A673 (cell line): Measurements from ENCODE around the gene PTPRK. TPM values are rescaled to one million over a fixed set of nuclear protein-coding genes. Genes with fewer than 3 reads are reported as not detected.

Source experiments
- BruUV-seq: library from RNA; stranded (reverse); fragments of 400-500 nt; replicated peaks from 2 replicates; lab custom pipeline; 2021; lab: Mats Ljungman, UMichigan
- CTCF ChIA-PET: fragments of 300-600 bp; sonication (Branson Sonifier 250); formaldehyde crosslinking; loops from one replicate; lab custom pipeline; 2022; ENCODE audit warnings: antibody characterized with exemption; lab: Charles Lee
- POLR2A ChIA-PET: fragments of 300-600 bp; sonication (Branson Sonifier 250); formaldehyde crosslinking; loops from one replicate; lab custom pipeline; 2022; ENCODE audit warnings: antibody characterized with exemption; ENCODE audit not compliant: low non-redundant PET; lab: Charles Lee
- DNase-seq: peaks from one replicate; pipeline ENCODE4 v3.0.0-alpha.2; 2015; ENCODE audit warnings: low spot score
- H3K27ac ChIP-seq: fragments of 200-600 bp; sonication (generic); 2 replicates; pipeline ENCODE4 v1.5.1; 2016; ENCODE audit warnings: mixed run types, low read depth, mild to moderate bottlenecking, mixed read lengths, antibody characterized with exemption, low read length; ENCODE audit not compliant: poor library complexity, severe bottlenecking
- H3K27me3 ChIP-seq: fragments of 200-600 bp; sonication (generic); replicated peaks from 2 replicates; pipeline ENCODE4 v1.6.1; 2017; ENCODE audit warnings: mixed run types, low read depth, mild to moderate bottlenecking, mixed read lengths, antibody characterized with exemption, low read length; ENCODE audit not compliant: insufficient read depth, poor library complexity
- H3K36me3 ChIP-seq: fragments of 200-600 bp; sonication (generic); 2 replicates; pipeline ENCODE4 v1.6.1; 2016; ENCODE audit warnings: mixed run types, mild to moderate bottlenecking, mixed read lengths, antibody characterized with exemption, low read length; ENCODE audit not compliant: insufficient read depth, poor library complexity, severe bottlenecking
- H3K4me1 ChIP-seq: fragments of 200-600 bp; sonication (generic); 2 replicates; pipeline ENCODE4 v1.6.1; 2017; ENCODE audit warnings: mixed run types, mild to moderate bottlenecking, mixed read lengths, antibody characterized with exemption, low read length; ENCODE audit not compliant: insufficient read depth, poor library complexity, severe bottlenecking
- H3K4me3 ChIP-seq: fragments of 200-600 bp; sonication (generic); 2 replicates; pipeline ENCODE4 v1.5.1; 2016; ENCODE audit warnings: low read depth, mixed run types, mild to moderate bottlenecking, mixed read lengths, low read length; ENCODE audit not compliant: poor library complexity, severe bottlenecking
- H3K9me3 ChIP-seq: fragments of 200-600 bp; sonication (generic); 2 replicates; pipeline ENCODE4 v1.6.1; 2016; ENCODE audit warnings: mixed run types, low read depth, mild to moderate bottlenecking, mixed read lengths, antibody characterized with exemption, low read length; ENCODE audit not compliant: poor library complexity, severe bottlenecking
- EZH2 ChIP-seq: fragments of 200-600 bp; sonication (generic); IDR thresholded peaks from 2 replicates; pipeline ENCODE4 v1.6.1; 2017; ENCODE audit warnings: borderline replicate concordance, low read depth, mild to moderate bottlenecking, mixed read lengths, antibody characterized with exemption, low read length; ENCODE audit not compliant: poor library complexity, severe bottlenecking
- intact Hi-C: fragments of 100-400 bp; cut with micrococcal nuclease; formaldehyde crosslinking; loops from one replicate; pipeline ENCODE4 v1.10.0; 2022; ENCODE audit not compliant: unreplicated experiment
- total RNA-seq: library from RNA; stranded (reverse); gene quantifications from 2 replicates; pipeline ENCODE4 v1.2.3, GENCODE V29; 2021
- TF ChIP-seq, protein P1 (sequence below): fragments of 300-800, 200-600 bp; sonication (generic); conservative IDR thresholded peaks from 2 replicates; pipeline ENCODE4 v1.5.1; 2017; ENCODE audit warnings: low read depth, mild to moderate bottlenecking, antibody characterized with exemption, low read length, moderate library complexity, mixed read lengths

PTPRK gene
- total RNA-seq, 1 experiment from 2014 or later, result 77.3 TPM

DNA sequence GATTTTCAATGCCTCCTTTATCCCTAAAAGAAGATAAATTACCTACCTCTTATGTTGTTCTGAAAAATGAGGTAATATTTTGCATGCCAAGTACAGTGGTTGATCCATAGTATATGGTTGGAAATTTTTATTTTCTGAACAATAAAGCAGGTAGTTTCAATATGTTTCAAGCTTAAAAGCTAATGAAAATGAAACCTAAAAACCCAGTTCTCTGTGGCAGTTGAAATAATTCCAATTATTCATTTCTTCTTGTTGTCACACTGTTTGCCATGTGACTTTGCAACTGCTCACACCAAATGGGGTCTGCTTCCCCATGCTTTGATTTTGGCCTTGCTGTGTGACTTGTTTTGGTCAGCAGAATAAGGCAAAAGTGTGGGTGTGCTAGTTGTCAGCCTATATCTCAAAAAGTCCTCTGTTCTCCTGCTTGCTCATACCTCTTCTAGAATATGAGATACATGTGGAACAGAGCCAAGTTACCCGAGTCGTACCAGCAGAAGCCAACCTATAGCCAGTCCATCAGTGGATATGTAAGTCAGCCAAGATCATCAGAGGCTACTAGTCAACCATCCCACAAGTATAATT is 422.3 kb downstream of the PTPRK start:
- Histone ChIP-seq H3K4me1 (no peaks in the 10 kb centered on the region), H3K36me3 (no peaks in the 10 kb centered on the region), H3K9me3 (no peaks in the 10 kb centered on the region), H3K4me3 (no peak overlapping the region), H3K27me3 (no peaks in the 10 kb centered on the region), H3K27ac (no peak overlapping the region)
- no TSS peak for BruUV-seq
- TF ChIP-seq EZH2, result no peak
- TF ChIP-seq, protein P1, sequence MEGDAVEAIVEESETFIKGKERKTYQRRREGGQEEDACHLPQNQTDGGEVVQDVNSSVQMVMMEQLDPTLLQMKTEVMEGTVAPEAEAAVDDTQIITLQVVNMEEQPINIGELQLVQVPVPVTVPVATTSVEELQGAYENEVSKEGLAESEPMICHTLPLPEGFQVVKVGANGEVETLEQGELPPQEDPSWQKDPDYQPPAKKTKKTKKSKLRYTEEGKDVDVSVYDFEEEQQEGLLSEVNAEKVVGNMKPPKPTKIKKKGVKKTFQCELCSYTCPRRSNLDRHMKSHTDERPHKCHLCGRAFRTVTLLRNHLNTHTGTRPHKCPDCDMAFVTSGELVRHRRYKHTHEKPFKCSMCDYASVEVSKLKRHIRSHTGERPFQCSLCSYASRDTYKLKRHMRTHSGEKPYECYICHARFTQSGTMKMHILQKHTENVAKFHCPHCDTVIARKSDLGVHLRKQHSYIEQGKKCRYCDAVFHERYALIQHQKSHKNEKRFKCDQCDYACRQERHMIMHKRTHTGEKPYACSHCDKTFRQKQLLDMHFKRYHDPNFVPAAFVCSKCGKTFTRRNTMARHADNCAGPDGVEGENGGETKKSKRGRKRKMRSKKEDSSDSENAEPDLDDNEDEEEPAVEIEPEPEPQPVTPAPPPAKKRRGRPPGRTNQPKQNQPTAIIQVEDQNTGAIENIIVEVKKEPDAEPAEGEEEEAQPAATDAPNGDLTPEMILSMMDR, result no peak
- intact Hi-C loops, result no loop called here
- CTCF ChIA-PET, result no interaction called here
- POLR2A ChIA-PET, result no interaction called here
- DNase-seq, result no peak

DNA sequence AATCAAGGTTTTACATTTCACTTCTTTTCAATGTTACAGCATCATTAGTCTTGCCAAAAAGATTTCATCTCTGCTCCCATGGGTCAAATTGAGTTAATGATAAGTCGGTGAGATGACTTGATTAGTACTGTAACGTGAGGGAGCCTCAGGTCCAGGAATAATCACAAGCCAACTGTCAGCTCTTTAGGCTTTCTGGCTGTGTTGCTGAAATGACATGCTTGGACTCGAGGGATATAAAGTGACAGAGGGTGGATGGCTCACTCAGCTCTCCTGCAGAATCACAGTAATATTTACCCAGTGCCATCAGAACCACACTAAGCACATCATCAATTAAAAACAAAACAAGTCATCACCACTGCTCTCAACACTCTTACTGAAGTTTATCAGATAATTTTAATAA is 423.4 kb downstream of the PTPRK start:
- no peak overlapping the region for H3K27ac ChIP-seq
- DNase-seq, result no peak
- H3K4me3 ChIP-seq, result no peak overlapping the region
- H3K36me3 ChIP-seq, result no peaks in the 10 kb centered on the region
- no peaks in the 10 kb centered on the region for H3K9me3 ChIP-seq
- POLR2A ChIA-PET, result no interaction called here
- intact Hi-C loops, result no loop called here
- H3K4me1 ChIP-seq, result no peaks in the 10 kb centered on the region
- no peaks in the 10 kb centered on the region for H3K27me3 ChIP-seq
- no TSS peak for BruUV-seq
- CTCF ChIA-PET, result interaction anchor here (0.6 kb wide), 1 partner anchor 349 kb away, joined by 4 read pairs; no protein-coding TSS in a partner anchor
- TF ChIP-seq, protein P1, result no peak
- no peak for TF ChIP-seq EZH2

DNA sequence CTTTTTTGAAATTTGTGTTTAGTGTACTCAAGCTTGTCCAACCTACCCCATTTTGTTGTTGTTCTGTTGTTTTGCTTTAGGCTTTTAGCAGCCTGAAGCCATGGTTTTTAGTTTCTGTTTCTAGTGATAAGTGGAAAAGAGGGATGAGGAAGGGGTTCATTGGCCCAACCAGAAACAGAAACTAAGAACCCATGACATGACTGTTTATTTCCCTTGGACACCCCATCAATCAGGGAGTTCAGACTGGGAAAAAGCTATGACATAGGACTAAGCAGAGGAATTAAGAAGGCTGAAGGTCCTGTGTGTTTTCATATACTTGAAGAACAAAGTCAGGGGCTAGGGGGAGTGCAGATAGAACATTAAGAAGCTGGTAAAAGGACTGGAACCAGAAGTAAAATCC is 425.0 kb downstream of the PTPRK start:
- DNase-seq, result no peak
- TF ChIP-seq, protein P1, result no peak
- no peak for TF ChIP-seq EZH2
- intact Hi-C loops, result no loop called here
- H3K9me3 ChIP-seq, result no peaks in the 10 kb centered on the region
- no peaks in the 10 kb centered on the region for H3K27me3 ChIP-seq
- H3K4me1 ChIP-seq, result no peaks in the 10 kb centered on the region
- no TSS peak for BruUV-seq
- POLR2A ChIA-PET, result no interaction called here
- no peak overlapping the region for H3K4me3 ChIP-seq
- no peak overlapping the region for H3K27ac ChIP-seq
- CTCF ChIA-PET, result no interaction called here
- H3K36me3 ChIP-seq, result no peaks in the 10 kb centered on the region
